Right lobe of liver (tissue), 4 donors: ENCODE data around the gene NATD1.

Experiments
- CTCF ChIP-seq, 4 donors: fragments of 200-600 bp in 3 of 4; fragments of 450-650 bp in 1 of 4; IDR thresholded peaks; one replicate each; pipeline versions ENCODE4 v1.5.1 to v1.8.0; 2016 to 2022; ENCODE audit warnings: antibody characterized with exemption in 4 of 4, mild to moderate bottlenecking in 2 of 4
- POLR2A ChIP-seq: fragments of 450-650 bp; IDR thresholded peaks from one replicate; pipeline ENCODE4 v1.6.1; 2017; ENCODE audit warnings: antibody characterized with exemption, mild to moderate bottlenecking
- donor health status: DM: no; HTN: no; CAD: no.
- donor health status: DM: no; HTN: no; CAD: no.
- donor health status: DM: no; HTN: yes; CAD: no.

GRCh38 chr17:21217346-21217745 is 35.9 kb downstream of the NATD1 start:
- TF ChIP-seq POLR2A (no peak), CTCF (IDR thresholded peaks at IDR 0.05) (no peak)
